ENCODE data around the gene TADA2B. TPM values are rescaled to one million over a fixed set of nuclear protein-coding genes. Genes with fewer than 3 reads are reported as not detected.

TADA2B gene
- total RNA-seq, 2 donors from 2014 or later, result 17.3 to 17.5 TPM

- Histone ChIP-seq H3K4me3 (ENCODE audit: low read length) (peak overlapping the region; percentile 85), H3K27me3 (ENCODE audit: control insufficient read depth, insufficient read depth, low read length, poor library complexity, severe bottlenecking) (peaks cover 19% of the 10 kb centered on the region), H3K4me1 (ENCODE audit: control insufficient read depth, insufficient read depth, low read length) (no peaks in the 10 kb centered on the region), H3K9me3 (ENCODE audit: control insufficient read depth, low read length) (no peaks in the 10 kb centered on the region), H3K9ac (ENCODE audit: extremely low read depth, low read length, poor library complexity, severe bottlenecking) (peak overlapping the region; percentile 65), H3K27ac (ENCODE audit: low read depth, low read length) (no peak overlapping the region), H3K36me3 (ENCODE audit: control insufficient read depth, insufficient read depth, low read length) (no peaks in the 10 kb centered on the region)
- Mint-ChIP-seq H3K36me3 (ENCODE audit: low read depth) (no peaks in the 10 kb centered on the region), H3K4me3 (peak overlapping the region; percentile 71), H3K4me1 (peaks cover 33% of the 10 kb centered on the region), H3K27ac (no peak overlapping the region), H3K27me3 (ENCODE audit: insufficient read depth) (peaks cover 22% of the 10 kb centered on the region), H3K9me3 (no peaks in the 10 kb centered on the region)
- DNase-seq, result peak; percentile 46
- WGBS, 2 experiments (ENCODE audit: insufficient coverage in 1 of 2, insufficient read length in 1 of 2), result 41 to 45% methylated on average over 17 to 29 of the region's 29 CpGs
- TF ChIP-seq CTCF (conservative IDR thresholded peaks at IDR 0.05), result no peak
Measured at GRCh38 chr4:7044137-7044930, 1.2 kb downstream of the TADA2B start.

GRCh38 chr4:7045553-7045952 lies 2.4 kb downstream of the TADA2B start:
- no peak for TF ChIP-seq CTCF (conservative IDR thresholded peaks at IDR 0.05)
- H3K27me3 Mint-ChIP-seq (ENCODE audit: insufficient read depth), result peaks cover 18% of the 10 kb centered on the region
- no peak for DNase-seq

GRCh38 chr4:7045961-7046921 lies 3.1 kb downstream of the TADA2B start:
- H3K36me3 ChIP-seq (ENCODE audit: control insufficient read depth, insufficient read depth, low read length), result no peaks in the 10 kb centered on the region
- no peaks in the 10 kb centered on the region for H3K4me1 ChIP-seq (ENCODE audit: control insufficient read depth, insufficient read depth, low read length)
- TF ChIP-seq CTCF (conservative IDR thresholded peaks at IDR 0.05), result no peak
- Mint-ChIP-seq H3K4me3 (no peak overlapping the region), H3K36me3 (ENCODE audit: low read depth) (no peaks in the 10 kb centered on the region), H3K4me1 (peaks cover 42% of the 10 kb centered on the region), H3K27me3 (ENCODE audit: insufficient read depth) (peaks cover 11% of the 10 kb centered on the region), H3K9me3 (no peaks in the 10 kb centered on the region), H3K27ac (peak overlapping the region; percentile 36)
- 95% methylated on average over 13 to 23 of the region's 23 CpGs for whole genome bisulfite sequencing, 2 experiments (ENCODE audit: insufficient coverage in 1 of 2, insufficient read length in 1 of 2)
- no peak overlapping the region for H3K4me3 ChIP-seq (ENCODE audit: low read length)
- DNase-seq, result peak; percentile 34
- peaks cover 9% of the 10 kb centered on the region for H3K27me3 ChIP-seq (ENCODE audit: control insufficient read depth, insufficient read depth, low read length, poor library complexity, severe bottlenecking)
- no peak overlapping the region for H3K27ac ChIP-seq (ENCODE audit: low read depth, low read length)
- no peak overlapping the region for H3K9ac ChIP-seq (ENCODE audit: extremely low read depth, low read length, poor library complexity, severe bottlenecking)
- H3K9me3 ChIP-seq (ENCODE audit: control insufficient read depth, low read length), result no peaks in the 10 kb centered on the region

More at GRCh38 chr4:7045553-7045952, 2.4 kb downstream of the TADA2B start:
- H3K9me3 ChIP-seq (ENCODE audit: control insufficient read depth, low read length), result no peaks in the 10 kb centered on the region
- Mint-ChIP-seq H3K4me3 (no peak overlapping the region), H3K4me1 (peaks cover 37% of the 10 kb centered on the region), H3K9me3 (no peaks in the 10 kb centered on the region), H3K27ac (no peak overlapping the region), H3K36me3 (ENCODE audit: low read depth) (no peaks in the 10 kb centered on the region)
- 94 to 95% methylated on average over 8 of the region's 8 CpGs for WGBS, 2 experiments (ENCODE audit: insufficient coverage in 1 of 2, insufficient read length in 1 of 2)
- H3K4me3 ChIP-seq (ENCODE audit: low read length), result no peak overlapping the region
- H3K9ac ChIP-seq (ENCODE audit: extremely low read depth, low read length, poor library complexity, severe bottlenecking), result no peak overlapping the region
- peaks cover 15% of the 10 kb centered on the region for H3K27me3 ChIP-seq (ENCODE audit: control insufficient read depth, insufficient read depth, low read length, poor library complexity, severe bottlenecking)
- H3K36me3 ChIP-seq (ENCODE audit: control insufficient read depth, insufficient read depth, low read length), result no peaks in the 10 kb centered on the region
- H3K4me1 ChIP-seq (ENCODE audit: control insufficient read depth, insufficient read depth, low read length), result no peaks in the 10 kb centered on the region
- no peak overlapping the region for H3K27ac ChIP-seq (ENCODE audit: low read depth, low read length)
